Trophoblast cell (in vitro differentiated cells and primary cell): Measurements from ENCODE around the gene SPI1.

ENCODE experiments used
- DNase-seq, 2 donors: peaks; one replicate each; pipeline ENCODE4 v3.0.0-alpha.2; 2016
- H2AFZ ChIP-seq: 2 replicates; pipeline ENCODE4 v1.6.1; 2013; ENCODE audit warnings: low read length, moderate library complexity, mild to moderate bottlenecking; ENCODE audit not compliant: insufficient read depth, poor library complexity
- H2AK5ac ChIP-seq: 2 replicates; pipeline ENCODE4 v1.6.1; 2013; ENCODE audit warnings: mild to moderate bottlenecking, low read length
- H2BK120ac ChIP-seq: 2 replicates; pipeline ENCODE4 v1.6.1; 2013; ENCODE audit warnings: low read length, mild to moderate bottlenecking, moderate library complexity; ENCODE audit not compliant: insufficient read depth, poor library complexity
- H2BK12ac ChIP-seq: 2 replicates; pipeline ENCODE4 v1.6.1; 2013; ENCODE audit warnings: mild to moderate bottlenecking, low read length, moderate library complexity
- H2BK5ac ChIP-seq: 2 replicates; pipeline ENCODE4 v1.6.1; 2013; ENCODE audit warnings: low read length, low read depth, moderate library complexity, mild to moderate bottlenecking; ENCODE audit not compliant: poor library complexity
- H3K14ac ChIP-seq: 2 replicates; pipeline ENCODE4 v1.6.1; 2013; ENCODE audit warnings: mild to moderate bottlenecking, low read length
- H3K18ac ChIP-seq: 2 replicates; pipeline ENCODE4 v1.6.1; 2013; ENCODE audit warnings: mild to moderate bottlenecking, low read length
- H3K23ac ChIP-seq: 2 replicates; pipeline ENCODE4 v1.6.1; 2013; ENCODE audit warnings: low read length
- H3K27ac ChIP-seq: 2 replicates; pipeline ENCODE4 v1.5.1; 2013; ENCODE audit warnings: low read depth, mild to moderate bottlenecking, inconsistent platforms, low read length, moderate library complexity
- H3K27me3 ChIP-seq: 2 replicates; pipeline ENCODE4 v1.6.1; 2013; ENCODE audit warnings: inconsistent platforms, mild to moderate bottlenecking, low read length, moderate library complexity; ENCODE audit not compliant: insufficient read depth
- H3K36me3 ChIP-seq, 2 experiments: 1 replicate in 1 of 2; 2 replicates in 1 of 2; pipeline ENCODE4 v1.6.1; 2013; ENCODE audit warnings: low read length in 2 of 2, mild to moderate bottlenecking in 2 of 2, moderate library complexity in 1 of 2; ENCODE audit not compliant: insufficient read depth in 2 of 2, control insufficient read depth in 1 of 2
- H3K4ac ChIP-seq: 2 replicates; pipeline ENCODE4 v1.6.1; 2013; ENCODE audit warnings: low read depth, mild to moderate bottlenecking, low read length, moderate library complexity
- H3K4me1 ChIP-seq, 2 experiments: 1 replicate in 1 of 2; 2 replicates in 1 of 2; pipeline ENCODE4 v1.6.1; 2013; ENCODE audit warnings: low read length in 2 of 2, mild to moderate bottlenecking in 2 of 2, moderate library complexity in 1 of 2; ENCODE audit not compliant: insufficient read depth in 2 of 2, control insufficient read depth in 1 of 2
- H3K4me2 ChIP-seq: 2 replicates; pipeline ENCODE4 v1.6.1; 2013; ENCODE audit warnings: inconsistent platforms, mild to moderate bottlenecking, low read length, moderate library complexity
- H3K4me3 ChIP-seq: 2 replicates; pipeline ENCODE4 v1.5.1; 2013; ENCODE audit warnings: mild to moderate bottlenecking, low read depth, low read length, inconsistent platforms
- H3K79me1 ChIP-seq: one replicate; pipeline ENCODE4 v1.6.1; 2013; ENCODE audit warnings: low read length
- H3K79me2 ChIP-seq: 2 replicates; pipeline ENCODE4 v1.6.1; 2013; ENCODE audit warnings: low read length, mild to moderate bottlenecking; ENCODE audit not compliant: control insufficient read depth, insufficient read depth, poor library complexity
- H3K9ac ChIP-seq: 2 replicates; pipeline ENCODE4 v1.6.1; 2013; ENCODE audit warnings: mild to moderate bottlenecking, low read length
- H3K9me3 ChIP-seq: 2 replicates; pipeline ENCODE4 v1.6.1; 2013; ENCODE audit warnings: low read depth, mild to moderate bottlenecking, control low read depth, inconsistent platforms, low read length; ENCODE audit not compliant: insufficient read depth
- H4K12ac ChIP-seq: 2 replicates; pipeline ENCODE4 v1.6.1; 2013; ENCODE audit warnings: low read depth, mild to moderate bottlenecking, low read length, moderate library complexity
- H4K8ac ChIP-seq: 2 replicates; pipeline ENCODE4 v1.6.1; 2013; ENCODE audit warnings: low read depth, mild to moderate bottlenecking, low read length, moderate library complexity
- H4K91ac ChIP-seq: one replicate; pipeline ENCODE4 v1.6.1; 2013; ENCODE audit warnings: low read depth, mild to moderate bottlenecking, low read length, moderate library complexity
- WGBS: extraction: QIAGEN DNeasy Blood & Tissue Kit; methylation state at CpG from one replicate; pipeline ENCODE4 v1.1.7; 2013; ENCODE audit warnings: missing lambda C conversion rate; ENCODE audit not compliant: insufficient read length, insufficient coverage; ENCODE audit errors: extremely low coverage; 5-methylcytosine and 5-hydroxymethylcytosine counted together

The SPI1 gene

GRCh38 chr11:47414685-47415070 lies 36.3 kb upstream of the SPI1 start:
- Histone ChIP-seq H3K9me3 (no peaks in the 10 kb centered on the region), H3K79me1 (no peaks in the 10 kb centered on the region), H3K14ac (no peak overlapping the region), H2BK12ac (no peak overlapping the region), H2BK5ac (no peak overlapping the region), H3K36me3 (peaks cover 66 to 75% of the 10 kb centered on the region in 2 experiments), H3K79me2 (peaks cover 1% of the 10 kb centered on the region), H2AK5ac (no peak overlapping the region), H3K27ac (no peak overlapping the region), H3K27me3 (no peaks in the 10 kb centered on the region), H4K91ac (no peak overlapping the region), H3K18ac (no peak overlapping the region), H2AFZ (no peak overlapping the region), H3K4ac (no peak overlapping the region), H3K4me3 (no peak overlapping the region), H2BK120ac (no peak overlapping the region), H3K4me1 (peaks cover 6 to 11% of the 10 kb centered on the region in 2 experiments), H3K23ac (no peak overlapping the region), H4K8ac (no peak overlapping the region), H3K4me2 (no peak overlapping the region), H4K12ac (no peak overlapping the region), H3K9ac (no peak overlapping the region)
- DNase-seq = no peak
- no CpG with 5 or more reads among the region's 19 CpGs for WGBS

- no peak for DNase-seq
- peaks cover 63 to 71% of the 10 kb centered on the region in 2 experiments for H3K36me3 ChIP-seq
- no peak overlapping the region for H2AK5ac ChIP-seq
- no peak overlapping the region for H3K18ac ChIP-seq
- H3K4me3 ChIP-seq = no peak overlapping the region
- no peak overlapping the region for H4K91ac ChIP-seq
- H4K12ac ChIP-seq = no peak overlapping the region
- H2BK12ac ChIP-seq = no peak overlapping the region
- no peak overlapping the region for H3K27ac ChIP-seq
- H3K9ac ChIP-seq = no peak overlapping the region
- H4K8ac ChIP-seq = no peak overlapping the region
- H3K27me3 ChIP-seq = no peaks in the 10 kb centered on the region
- H3K9me3 ChIP-seq = no peaks in the 10 kb centered on the region
- no peak overlapping the region for H3K14ac ChIP-seq
- no peaks in the 10 kb centered on the region for H3K79me1 ChIP-seq
- H3K23ac ChIP-seq = no peak overlapping the region
- H2BK120ac ChIP-seq = no peak overlapping the region
- no peak overlapping the region for H3K4ac ChIP-seq
- H3K79me2 ChIP-seq = peaks cover 1% of the 10 kb centered on the region
- no peak overlapping the region for H3K4me2 ChIP-seq
- H3K4me1 ChIP-seq = peaks cover 12 to 17% of the 10 kb centered on the region in 2 experiments
- H2AFZ ChIP-seq = no peak overlapping the region
- no peak overlapping the region for H2BK5ac ChIP-seq
- WGBS = no CpG with 5 or more reads among the region's 16 CpGs
These were observed 35.7 kb upstream of the SPI1 start for GRCh38 chr11:47413908-47414684.

DNA sequence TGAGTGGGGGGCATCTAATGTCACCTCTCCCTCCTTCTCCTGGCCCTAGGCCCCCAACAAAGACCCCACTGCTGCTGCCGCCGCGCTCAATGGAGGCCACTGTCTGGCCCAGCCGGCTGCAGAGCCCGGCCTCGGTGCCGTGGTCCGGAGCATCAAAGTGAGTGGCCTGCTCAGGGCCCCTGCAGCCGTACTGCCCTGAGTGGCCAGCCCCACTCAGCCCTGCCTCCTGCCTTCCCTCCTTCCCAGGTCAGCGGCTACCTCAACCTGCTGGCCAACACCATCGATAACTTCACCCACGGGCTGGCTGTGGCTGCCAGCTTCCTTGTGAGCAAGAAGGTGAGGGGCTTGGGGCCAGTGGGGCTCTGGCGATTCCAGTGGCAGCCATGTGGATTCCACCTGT lies 35.0 kb upstream of the SPI1 start:
- Histone ChIP-seq H3K9me3 (no peaks in the 10 kb centered on the region), H4K12ac (no peak overlapping the region)
- WGBS = no CpG with 5 or more reads among the region's 13 CpGs

GRCh38 chr11:47411884-47412746 lies 33.8 kb upstream of the SPI1 start:
- H4K8ac ChIP-seq = no peak overlapping the region
- H3K4me1 ChIP-seq = peaks cover 18 to 27% of the 10 kb centered on the region in 2 experiments
- peaks cover 12% of the 10 kb centered on the region for H3K79me1 ChIP-seq
- H2BK12ac ChIP-seq = no peak overlapping the region
- H3K79me2 ChIP-seq = peaks cover 8% of the 10 kb centered on the region
- H3K36me3 ChIP-seq = peaks cover 45 to 54% of the 10 kb centered on the region in 2 experiments
- no peak overlapping the region for H3K23ac ChIP-seq
- H3K4me2 ChIP-seq = no peak overlapping the region
- H3K4me3 ChIP-seq = no peak overlapping the region
- no peaks in the 10 kb centered on the region for H3K27me3 ChIP-seq
- no peak overlapping the region for H3K9ac ChIP-seq
- H3K9me3 ChIP-seq = no peaks in the 10 kb centered on the region
- no peak overlapping the region for H2BK120ac ChIP-seq
- WGBS = no CpG with 5 or more reads among the region's 12 CpGs
- H4K91ac ChIP-seq = no peak overlapping the region
- no peak overlapping the region for H4K12ac ChIP-seq
- no peak overlapping the region for H3K4ac ChIP-seq
- H3K18ac ChIP-seq = peak overlapping the region; percentile 20
- H2AK5ac ChIP-seq = no peak overlapping the region
- no peak overlapping the region for H2AFZ ChIP-seq
- H2BK5ac ChIP-seq = no peak overlapping the region
- DNase-seq = peak; percentile 42 to 66
- no peak overlapping the region for H3K14ac ChIP-seq
- no peak overlapping the region for H3K27ac ChIP-seq

More for the DNA sequence above, 35.0 kb upstream of the SPI1 start:
- Histone ChIP-seq H2BK12ac (no peak overlapping the region), H3K27ac (no peak overlapping the region), H3K4me1 (peaks cover 13 to 21% of the 10 kb centered on the region in 2 experiments), H2BK120ac (no peak overlapping the region), H3K4ac (no peak overlapping the region), H3K9ac (no peak overlapping the region), H3K18ac (no peak overlapping the region), H3K79me2 (peaks cover 6% of the 10 kb centered on the region), H3K23ac (no peak overlapping the region), H3K36me3 (peaks cover 55 to 64% of the 10 kb centered on the region in 2 experiments), H3K79me1 (peaks cover 6% of the 10 kb centered on the region), H3K27me3 (no peaks in the 10 kb centered on the region), H3K4me2 (no peak overlapping the region), H3K14ac (no peak overlapping the region), H2AFZ (no peak overlapping the region), H2BK5ac (no peak overlapping the region), H4K91ac (no peak overlapping the region), H3K4me3 (no peak overlapping the region), H4K8ac (no peak overlapping the region), H2AK5ac (no peak overlapping the region)
- no peak for DNase-seq
